M059J (cell line): ENCODE results near the gene CTBP1. TPM values are rescaled to one million over a fixed set of nuclear protein-coding genes. Genes with fewer than 3 reads are reported as not detected.

ENCODE experiments used
- DNase-seq: peaks from one replicate; pipeline ENCODE4 v3.0.0-alpha.2; 2012; ENCODE audit warnings: low read depth
- total RNA-seq: library from RNA; depleted of rRNA; stranded (reverse); fragments of >200 nt; shearing (Covaris generic); gene quantifications from 2 replicates; pipeline ENCODE4 v1.2.3, GENCODE V29; 2014

The CTBP1 gene
- total RNA-seq, 1 experiment from 2014 or later: 166 TPM

DNA sequence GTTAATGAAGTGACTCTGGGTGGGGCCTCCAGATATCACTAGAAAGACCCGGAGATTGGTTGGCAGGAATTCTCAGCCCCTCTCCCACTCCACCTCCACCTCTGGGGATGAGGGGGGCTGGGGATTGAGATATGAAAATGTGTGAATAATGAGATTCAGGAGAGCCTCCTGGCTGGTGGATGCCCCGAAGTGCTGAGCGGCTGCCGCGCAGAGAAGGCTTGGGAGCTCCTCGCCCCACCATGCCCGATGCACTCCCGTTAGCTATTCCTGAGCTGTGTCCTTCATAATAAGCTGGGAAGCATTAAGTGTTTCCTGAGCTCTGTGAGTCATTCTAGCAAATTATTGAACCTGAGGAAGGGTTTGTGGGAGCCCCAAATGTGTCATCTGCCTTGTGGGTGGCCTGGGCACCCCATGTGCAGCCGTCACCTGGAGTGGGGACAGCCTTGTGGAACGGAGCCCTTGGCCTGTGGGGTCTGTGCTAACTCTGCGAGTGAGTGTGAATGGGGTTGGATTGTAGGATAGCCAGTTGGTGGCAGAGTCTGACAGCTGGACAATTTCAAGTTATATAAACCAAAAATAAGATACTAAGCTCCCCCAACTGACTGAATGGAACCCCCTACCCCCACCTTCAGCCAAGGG is 36.3 kb upstream of the CTBP1 start:
- DNase-seq: no peak

DNA sequence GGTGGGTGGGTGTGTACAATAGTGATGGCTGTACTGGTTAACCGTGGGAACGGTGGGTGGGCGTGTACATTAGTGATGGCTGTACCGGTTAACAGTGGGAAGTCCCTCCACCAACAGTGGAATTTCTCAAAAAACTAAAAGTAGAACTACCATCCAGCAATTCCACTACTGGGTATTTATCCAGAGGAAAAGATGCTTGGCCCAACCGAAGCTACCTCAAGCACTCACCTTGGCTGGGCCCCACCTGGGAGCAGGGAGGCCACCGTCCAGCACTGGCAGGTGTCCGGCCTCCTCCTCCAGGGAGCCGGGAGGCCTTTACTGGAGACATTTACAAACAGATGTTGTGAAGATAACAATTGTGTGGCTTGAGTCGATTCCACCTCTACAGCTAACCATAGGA is 34.8 kb upstream of the CTBP1 start:
- no peak for DNase-seq

DNA sequence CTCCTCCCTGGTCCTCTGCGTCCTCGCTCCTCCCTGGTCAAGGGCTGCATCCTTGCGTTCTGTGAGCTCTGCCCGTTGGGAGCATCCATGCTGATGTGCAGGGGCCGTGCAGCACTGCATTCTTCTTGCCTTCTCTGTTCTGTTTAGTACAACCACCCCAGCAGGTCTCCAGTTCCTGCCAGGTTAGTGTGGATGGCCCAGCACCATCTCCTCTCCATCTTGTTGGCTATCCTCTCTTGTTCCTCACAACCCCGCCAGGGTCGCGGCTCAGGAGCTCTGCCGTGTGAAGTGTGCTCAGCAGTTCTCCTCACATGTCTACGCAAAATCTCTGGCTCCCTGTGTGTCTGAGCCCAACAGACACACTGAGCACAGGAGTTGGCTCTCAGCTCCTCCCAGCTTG is 30.3 kb upstream of the CTBP1 start:
- DNase-seq: no peak

DNA sequence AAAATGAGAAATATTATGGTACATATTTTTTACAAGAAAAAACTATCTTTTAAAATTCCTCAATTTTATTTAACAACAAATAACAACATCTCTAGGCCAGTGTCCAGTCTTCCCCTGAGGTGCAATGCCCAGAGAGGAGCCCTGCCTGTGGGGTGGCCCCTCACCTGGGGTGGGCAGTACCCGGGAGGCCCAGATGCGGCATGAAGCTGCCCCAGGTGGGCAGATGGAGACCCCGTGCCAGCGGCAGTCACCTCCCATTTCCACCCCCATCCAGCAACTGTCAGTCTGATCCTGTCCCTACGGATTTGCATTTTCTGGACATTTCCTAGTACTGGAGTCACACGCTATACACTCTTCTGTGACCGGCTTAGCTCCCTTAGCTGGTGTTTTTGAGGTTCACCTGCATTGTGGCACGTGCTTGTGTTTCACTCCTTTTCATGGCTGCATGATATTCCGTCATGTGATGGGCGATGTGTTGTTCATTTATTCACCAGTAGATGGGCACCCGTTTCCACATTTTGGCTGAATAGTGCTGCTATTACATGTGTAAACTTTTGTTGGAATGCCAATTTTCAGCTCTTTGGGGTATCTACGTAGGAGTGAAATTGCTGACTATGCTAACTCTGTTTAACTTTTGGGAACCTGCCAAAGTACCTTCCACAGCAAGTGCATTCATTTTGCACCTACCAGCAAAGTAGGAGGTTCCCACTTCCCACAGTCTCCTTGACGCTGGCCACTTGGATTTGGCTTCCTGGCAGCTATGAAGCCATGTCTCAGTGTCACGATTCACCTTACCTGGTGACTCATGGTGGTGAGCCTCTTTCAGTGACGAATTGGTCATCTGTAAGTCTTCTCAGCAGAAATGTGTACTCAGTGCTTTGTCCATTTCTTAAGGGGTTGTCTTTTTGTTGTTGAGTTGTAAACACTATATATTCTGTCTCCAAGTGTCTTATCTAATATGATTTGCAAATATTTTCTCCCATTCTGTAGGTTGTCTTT is 29.0 kb upstream of the CTBP1 start:
- peak; percentile 69 for DNase-seq

DNA sequence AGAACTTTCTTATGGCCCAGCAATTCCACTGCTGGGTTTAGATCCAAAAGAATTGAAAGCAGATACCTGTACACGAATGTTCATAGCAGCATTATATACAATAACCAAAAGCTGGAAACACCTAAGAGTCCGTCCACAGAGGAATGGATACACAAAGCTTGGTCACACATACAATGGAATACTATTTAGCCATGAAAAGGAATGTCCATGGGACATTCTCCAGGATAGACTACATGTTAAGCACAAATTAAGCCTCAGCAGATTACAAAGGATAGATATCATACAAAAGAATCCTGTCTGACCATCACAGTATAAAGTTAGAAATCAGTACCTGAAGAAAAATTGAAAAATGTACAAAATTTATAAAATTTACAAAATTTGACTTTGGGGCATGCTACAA is 28.1 kb upstream of the CTBP1 start:
- DNase-seq: no peak

DNA sequence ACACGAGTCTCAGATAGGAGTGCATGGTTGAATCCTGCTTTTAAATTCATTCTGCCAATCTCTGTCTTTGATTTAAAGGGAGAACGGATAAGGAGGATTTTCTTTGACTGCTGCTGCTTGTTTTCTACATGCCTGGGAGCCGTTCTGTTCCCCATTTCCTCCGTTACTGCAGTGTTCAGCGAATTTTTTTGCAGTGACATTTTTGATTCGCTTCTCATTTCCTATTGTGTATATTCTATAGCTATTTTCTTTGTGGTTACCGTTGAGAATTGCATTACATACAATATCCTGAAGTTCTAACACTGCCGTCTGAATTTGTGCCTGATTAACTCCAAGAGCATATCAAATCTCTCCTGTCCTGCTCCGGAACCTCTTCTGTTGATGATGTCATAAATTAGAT is 25.9 kb upstream of the CTBP1 start:
- DNase-seq: no peak

DNA sequence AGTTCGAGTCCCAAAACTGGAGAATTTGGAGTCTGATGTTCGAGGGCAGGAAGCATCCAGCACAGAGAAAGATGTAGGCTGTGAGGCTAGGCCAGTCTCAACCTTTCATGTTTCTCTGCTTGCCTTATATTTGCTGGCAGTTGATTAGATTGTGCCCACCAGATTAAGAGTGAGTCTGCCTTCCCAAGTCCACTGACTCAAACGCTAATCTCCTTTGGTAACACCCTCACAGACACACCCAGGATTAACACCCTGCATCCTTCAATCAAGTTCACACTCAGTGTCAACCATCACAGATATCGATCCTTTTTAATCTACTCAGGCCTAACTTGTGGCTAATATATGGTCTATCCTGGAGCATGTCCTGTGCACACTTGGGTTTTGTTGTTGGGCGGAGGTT is 22.8 kb upstream of the CTBP1 start:
- DNase-seq: no peak

DNA sequence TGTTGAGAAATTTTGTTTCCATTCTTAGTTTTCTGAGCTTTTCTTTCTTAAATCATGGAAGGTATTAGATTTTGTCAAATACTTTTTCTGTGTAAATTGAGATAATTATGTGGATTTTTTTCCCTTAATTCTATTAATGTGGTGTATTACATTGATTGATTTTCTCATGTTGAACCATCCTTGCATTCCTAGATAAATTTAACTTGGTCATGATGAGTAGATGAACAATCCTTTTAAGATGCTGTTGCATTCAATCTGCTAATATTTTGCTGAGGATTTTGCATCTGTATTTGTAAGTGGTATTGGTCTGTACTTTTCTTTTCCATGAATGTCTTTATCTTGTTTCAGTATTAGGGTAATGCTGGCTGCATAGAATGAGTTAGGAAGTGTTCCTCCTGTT is 20.3 kb upstream of the CTBP1 start:
- no peak for DNase-seq

DNA sequence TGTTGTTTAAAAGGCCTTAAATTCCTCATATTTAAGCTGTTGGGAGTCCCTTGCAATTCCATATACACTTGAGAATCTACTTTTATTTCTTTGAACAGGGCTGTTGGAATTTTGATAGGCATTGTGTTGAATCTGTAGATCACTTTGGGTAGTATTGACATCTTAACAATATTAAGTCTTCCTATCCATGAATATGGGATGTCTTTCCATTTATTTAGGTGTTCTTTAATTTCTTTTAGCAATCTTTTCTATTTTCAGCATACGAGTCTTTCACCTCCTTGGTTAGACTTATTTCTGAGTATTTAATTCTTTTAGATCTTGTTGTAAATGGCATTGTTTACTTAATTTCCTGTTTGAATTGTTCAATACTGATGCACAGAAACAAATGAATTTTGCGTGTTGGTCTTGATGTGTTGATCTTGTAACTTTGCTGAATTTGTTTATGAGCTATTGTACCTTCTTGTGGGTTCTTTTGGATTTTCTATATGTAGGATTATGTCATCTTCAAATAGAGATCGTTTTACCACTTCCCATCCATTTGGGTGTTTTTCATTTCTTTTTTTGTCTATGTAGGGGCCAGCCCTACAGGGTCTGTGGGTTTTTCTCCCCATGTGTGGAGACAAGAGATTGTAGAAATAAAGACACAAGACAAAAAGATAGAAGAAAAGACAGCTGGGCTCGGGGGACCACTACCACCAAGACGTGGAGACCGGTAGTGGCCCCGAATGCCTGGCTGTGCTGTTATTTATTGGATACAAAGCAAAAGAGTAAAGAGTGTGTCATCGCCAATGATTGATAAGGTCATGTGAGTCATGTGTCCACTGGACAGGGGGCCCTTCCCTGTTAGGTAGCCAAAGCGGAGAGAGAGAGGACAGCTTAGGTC is 18.2 kb upstream of the CTBP1 start:
- no peak for DNase-seq

DNA sequence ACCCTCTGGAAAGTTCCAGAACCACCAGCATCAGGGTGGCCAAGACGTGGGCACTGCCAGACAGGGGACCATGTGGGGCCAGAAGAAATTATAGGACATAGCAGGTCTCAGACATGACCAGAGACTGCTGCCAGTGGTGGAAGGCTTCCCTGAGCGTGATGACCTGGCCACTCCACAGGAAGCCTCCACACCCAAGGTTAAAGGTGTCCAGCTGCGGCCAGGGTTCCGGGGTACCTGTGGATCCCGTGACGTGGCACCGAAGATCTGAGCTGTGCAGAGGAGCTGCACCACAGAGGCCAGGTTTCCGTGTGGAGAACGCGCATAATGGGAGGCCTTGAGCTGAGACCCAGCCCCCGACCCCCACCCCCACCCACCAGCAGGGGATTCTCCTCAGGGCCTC is 16.4 kb upstream of the CTBP1 start:
- no peak for DNase-seq

DNA sequence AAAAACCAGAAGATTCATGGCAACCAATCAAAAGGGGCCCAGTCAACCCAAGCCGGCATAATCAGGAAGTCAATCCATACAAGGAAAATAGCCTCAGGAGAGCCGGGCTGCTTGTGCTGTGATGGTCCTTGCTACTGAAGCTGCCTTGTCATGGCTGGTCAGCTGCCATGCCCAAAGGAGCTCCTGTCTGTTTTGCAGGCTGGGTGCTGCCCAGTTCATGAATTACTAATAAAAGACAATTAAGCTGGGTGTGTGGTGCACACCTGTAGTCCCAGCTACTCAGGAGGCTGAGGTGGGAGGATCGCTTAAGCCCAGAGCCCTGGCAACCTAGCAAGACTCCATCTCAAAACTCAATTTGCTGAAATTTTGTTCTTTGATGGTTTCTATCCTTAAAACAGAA is 16.0 kb upstream of the CTBP1 start:
- DNase-seq: no peak

DNA sequence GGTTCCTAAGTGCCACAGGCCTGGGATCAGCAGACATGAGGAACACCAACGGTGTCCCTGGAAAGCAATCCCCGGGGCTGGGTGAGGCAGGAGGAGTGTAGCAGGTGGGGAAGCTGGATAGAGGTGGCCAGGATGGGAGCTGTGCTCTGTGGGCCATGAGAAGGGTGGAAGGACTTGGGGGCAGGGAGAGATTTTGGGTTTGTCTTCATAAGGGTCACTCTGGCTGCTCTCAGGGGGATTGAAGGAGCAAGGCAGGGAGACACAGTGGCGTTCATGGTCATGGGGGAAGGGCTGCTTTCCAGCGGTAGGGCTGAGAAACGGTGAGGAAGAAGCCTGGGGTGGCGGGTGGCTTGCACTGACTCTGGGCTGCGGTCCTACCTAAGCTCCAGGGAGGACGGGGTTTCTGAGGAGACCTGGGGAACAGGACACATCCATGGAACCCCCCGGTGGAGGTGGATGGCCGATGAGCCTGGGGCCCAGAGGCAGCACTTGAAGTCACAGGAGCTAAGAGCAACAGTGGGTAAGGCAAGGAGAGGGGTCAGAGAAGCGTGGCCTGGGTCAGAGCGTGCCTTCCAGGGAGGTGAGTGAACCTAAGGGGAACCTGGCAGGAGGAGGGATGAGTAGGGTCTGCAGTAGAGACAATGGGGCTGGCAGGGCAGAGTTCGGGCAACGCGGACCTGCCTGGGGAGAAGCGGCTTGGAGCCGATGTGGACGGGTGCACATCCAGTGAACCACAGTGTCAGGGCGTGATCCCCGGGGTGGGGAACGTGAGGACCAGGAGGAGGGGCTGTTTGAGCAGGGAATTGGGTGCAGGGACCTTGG is 12.4 kb upstream of the CTBP1 start:
- DNase-seq: no peak

DNA sequence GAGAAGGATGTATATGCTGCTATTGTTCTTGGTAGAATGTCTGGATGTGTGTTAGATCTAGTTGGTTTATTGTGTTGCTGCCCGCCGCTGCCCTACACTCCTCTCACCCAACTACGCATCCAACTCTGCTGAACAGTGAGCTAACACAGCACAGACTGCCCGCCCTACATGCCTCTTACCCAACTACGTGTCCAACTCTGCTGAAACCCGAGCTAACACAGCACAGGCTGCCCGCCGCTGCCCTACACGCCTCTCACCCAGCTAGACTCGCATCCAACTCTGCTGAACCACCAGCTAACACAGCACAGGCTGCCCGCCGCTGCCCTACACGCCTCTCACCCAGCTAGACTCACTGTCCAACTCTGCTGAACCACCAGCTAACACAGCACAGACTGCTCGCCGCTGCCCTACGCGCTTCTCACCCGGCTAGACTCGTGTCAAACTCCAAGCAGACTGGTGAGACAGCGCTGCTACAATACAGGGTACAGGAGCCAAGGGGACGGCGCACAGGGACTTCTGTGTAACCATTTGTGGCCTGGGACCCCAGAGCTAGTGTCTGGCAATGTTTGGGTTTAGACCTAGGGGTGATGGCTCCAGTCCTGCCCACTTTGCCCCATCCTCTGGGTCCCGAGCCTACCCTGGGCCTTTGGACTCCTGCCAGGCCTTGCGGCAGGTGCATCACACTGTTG is 11.6 kb upstream of the CTBP1 start:
- no peak for DNase-seq

DNA sequence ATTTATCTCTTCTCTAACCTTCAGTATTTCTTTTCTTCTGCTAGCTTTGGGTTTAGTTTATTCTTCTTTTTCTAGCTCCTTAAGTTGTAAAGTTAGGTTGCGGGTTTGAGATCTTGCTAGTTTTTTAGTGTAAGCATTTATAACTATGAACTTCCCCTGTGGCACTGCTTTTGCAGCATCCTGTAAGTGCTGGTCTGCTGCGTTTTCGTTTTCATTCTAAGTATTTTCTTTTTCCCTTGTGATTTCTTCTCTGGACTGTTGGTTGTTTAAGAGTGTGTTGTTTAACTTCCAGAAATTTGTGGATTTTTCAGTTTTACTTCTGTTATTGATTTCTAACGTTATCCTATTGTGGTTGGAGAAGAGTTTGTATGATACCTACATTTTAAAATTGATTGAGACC is 11.0 kb upstream of the CTBP1 start:
- no peak for DNase-seq

DNA sequence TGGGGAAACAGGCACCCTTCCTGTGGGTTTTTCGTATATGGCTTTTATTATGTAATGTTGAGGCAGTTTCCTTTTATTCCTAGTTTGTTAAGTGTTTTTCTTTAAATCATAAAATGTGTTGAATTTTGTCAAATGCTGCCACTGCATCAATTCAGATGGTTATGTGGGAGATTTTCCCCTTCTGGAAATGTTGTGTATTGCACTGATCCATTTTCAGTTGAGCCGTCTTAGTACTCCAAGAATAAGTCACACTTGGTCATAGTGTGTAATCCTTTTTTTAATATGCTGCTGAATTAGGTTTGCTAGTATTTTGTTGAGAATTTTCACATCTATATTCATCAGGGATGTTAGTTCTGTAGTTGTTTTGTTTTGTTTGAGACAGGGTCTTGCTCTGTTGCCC is 9.5 kb upstream of the CTBP1 start:
- DNase-seq: no peak

DNA sequence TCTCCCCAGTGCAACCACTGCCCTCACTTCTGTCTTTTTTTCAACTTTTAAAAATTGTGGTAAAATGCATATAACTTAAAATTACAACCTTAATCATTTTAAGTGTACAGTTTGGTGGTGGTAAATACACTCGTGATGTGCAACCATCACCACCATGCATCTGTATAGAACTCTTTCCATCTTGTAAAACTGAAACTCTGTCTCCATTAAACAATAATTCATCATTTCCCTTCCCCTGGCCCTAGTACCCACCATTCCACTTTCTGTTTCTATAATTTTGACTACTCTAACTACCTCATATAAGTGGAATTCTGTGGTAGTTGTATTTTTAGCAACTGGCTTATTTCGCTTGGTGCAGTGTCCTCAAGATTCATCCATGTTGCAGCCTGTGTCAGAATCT is 6.8 kb upstream of the CTBP1 start:
- DNase-seq: no peak

DNA sequence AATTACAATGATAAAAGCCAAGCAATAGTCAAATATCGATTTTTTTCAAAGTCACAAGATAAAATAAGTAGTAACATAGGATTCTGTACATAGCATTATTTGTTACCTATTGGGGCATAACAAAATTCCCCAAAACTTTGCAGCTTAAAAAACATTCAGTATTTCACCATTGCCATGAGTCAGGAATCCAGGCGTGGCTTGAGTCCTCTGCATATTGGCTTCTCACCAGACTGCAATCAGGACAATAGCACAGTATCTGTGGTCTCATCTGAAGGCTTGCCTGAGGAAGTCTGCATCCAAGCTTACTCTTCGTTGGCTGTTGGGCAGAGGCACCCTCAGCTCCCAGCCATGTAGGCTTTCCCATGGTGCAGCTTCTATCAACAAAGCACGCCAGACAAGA is 6.2 kb upstream of the CTBP1 start:
- peak; percentile 24 for DNase-seq

DNA sequence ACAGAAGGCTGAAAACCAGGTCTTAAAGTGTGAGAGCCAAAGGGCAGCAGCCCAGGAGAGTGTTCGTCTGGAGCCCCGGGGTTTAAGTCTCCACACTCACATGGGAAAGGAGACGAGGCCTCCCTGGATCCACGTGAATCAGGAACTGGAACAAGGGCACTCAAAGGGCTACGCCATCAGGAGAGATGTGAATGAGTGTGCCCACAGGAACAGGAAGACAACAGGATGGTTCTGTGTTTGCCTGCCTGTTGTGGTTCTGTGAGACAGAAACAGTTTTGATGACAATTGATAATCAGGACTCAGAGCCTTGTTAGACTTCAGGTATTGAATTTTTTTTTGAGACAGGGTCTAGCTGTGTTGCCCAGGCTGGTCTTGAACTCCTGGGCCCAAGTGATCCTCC is 4.9 kb upstream of the CTBP1 start:
- DNase-seq: no peak

DNA sequence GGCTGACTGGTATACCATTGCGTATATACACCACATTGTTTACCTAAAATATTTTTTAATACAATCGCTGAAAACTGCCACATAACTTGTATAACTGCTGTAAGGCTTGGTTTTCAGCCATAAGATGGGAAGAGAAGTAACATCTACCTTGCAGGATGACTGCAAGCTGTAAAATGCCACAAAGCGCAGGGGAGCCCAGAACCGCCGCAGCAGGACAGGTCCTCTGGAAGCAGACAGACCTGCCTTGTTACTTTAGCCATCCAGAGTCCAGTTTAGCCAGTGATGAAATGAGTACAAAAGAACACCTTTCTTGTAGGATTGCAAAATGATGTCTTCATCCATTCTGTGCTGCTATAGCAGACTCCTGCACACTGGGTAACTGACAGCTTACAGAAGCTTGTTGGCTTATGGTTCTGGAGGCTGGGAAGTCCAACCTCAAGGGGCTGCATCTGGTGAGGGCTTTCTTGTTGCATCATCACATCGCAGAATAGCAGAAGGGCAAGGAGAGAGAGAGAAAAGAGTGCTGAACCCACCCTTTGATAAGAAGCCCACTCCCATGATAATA is 4.1 kb upstream of the CTBP1 start:
- DNase-seq: no peak

DNA sequence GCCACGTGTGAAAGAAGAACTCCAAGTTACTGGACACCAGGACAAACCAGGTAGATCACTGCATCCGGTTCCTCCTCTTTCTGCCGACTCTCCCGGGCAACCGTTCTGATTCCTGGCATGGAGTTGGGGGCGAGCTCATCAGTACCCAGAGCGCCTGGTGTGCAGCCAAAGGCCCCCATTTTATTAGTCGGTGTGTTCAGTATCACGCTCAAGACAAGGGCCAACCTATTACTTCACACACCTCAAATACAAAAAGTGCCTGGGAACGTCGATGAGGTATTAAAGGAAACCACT is 2.8 kb upstream of the CTBP1 start:
- no peak for DNase-seq
